ENCODE results near the gene XIRP2. TPM values are rescaled to one million over a fixed set of nuclear protein-coding genes. Genes with fewer than 3 reads are reported as not detected.
"Not testable (repeated sequence)": the region's sequence is repeated elsewhere in the genome, so short reads cannot be mapped to it uniquely, and the experiment has no call there.

Gene XIRP2
- total and polyA plus RNA-seq, 5 donors from 2014 or later, result 0.15 TPM; not detected in 4

GRCh38 chr2:167103028-167103756 is 214.9 kb downstream of the XIRP2 start:
- Mint-ChIP-seq H3K27me3 (no peaks in the 10 kb centered on the region), H3K9me3 (peaks cover 0 to 16% (median 3%) of the 10 kb centered on the region in 7 donors), H3K4me1 (no peaks in the 10 kb centered on the region), H3K27ac (no peak overlapping the region), H3K4me3 (no peak overlapping the region), H3K36me3 (no peaks in the 10 kb centered on the region)
- H3K4me3 ChIP-seq (ENCODE audit: low read depth, low read length), result no peak overlapping the region
- ATAC-seq (ENCODE audit: low read depth in 2 of 2) (no peak), DNase-seq (no peak)
- H3K27ac ChIP-seq (ENCODE audit: insufficient read depth, low read length, poor library complexity, severe bottlenecking), result no peak overlapping the region
- no peaks in the 10 kb centered on the region for H3K4me1 ChIP-seq (ENCODE audit: control insufficient read depth, insufficient read depth, low read length, poor library complexity, severe bottlenecking)
- no peaks in the 10 kb centered on the region for H3K27me3 ChIP-seq (ENCODE audit: control insufficient read depth, insufficient read depth, low read length)
- no peaks in the 10 kb centered on the region for H3K36me3 ChIP-seq (ENCODE audit: control insufficient read depth, insufficient read depth, low read length)
- H3K9me3 ChIP-seq (ENCODE audit: control insufficient read depth in 2 of 2, low read length in 2 of 2), result peaks cover 0 to 1% of the 10 kb centered on the region in 2 experiments

- H3K4me3 ChIP-seq (ENCODE audit: low read depth, low read length), result no peak overlapping the region
- DNase-seq, result no peak
- Mint-ChIP-seq H3K4me1 (no peaks in the 10 kb centered on the region), H3K4me3 (no peak overlapping the region), H3K9me3 (peaks cover 0 to 16% (median 4%) of the 10 kb centered on the region in 7 donors), H3K27me3 (no peaks in the 10 kb centered on the region), H3K36me3 (no peaks in the 10 kb centered on the region), H3K27ac (no peak overlapping the region)
- H3K36me3 ChIP-seq (ENCODE audit: control insufficient read depth, insufficient read depth, low read length), result no peaks in the 10 kb centered on the region
- no peak for ATAC-seq (ENCODE audit: low read depth in 2 of 2)
- no peaks in the 10 kb centered on the region for H3K27me3 ChIP-seq (ENCODE audit: control insufficient read depth, insufficient read depth, low read length)
- peaks cover 0 to under 1% of the 10 kb centered on the region in 2 experiments for H3K9me3 ChIP-seq (ENCODE audit: control insufficient read depth in 2 of 2, low read length in 2 of 2)
- H3K4me1 ChIP-seq (ENCODE audit: control insufficient read depth, insufficient read depth, low read length, poor library complexity, severe bottlenecking), result no peaks in the 10 kb centered on the region
- H3K27ac ChIP-seq (ENCODE audit: insufficient read depth, low read length, poor library complexity, severe bottlenecking), result no peak overlapping the region
These were observed 215.5 kb downstream of the XIRP2 start for GRCh38 chr2:167103757-167104133.

- H3K27ac ChIP-seq (ENCODE audit: insufficient read depth, low read length, poor library complexity, severe bottlenecking), result no peak overlapping the region
- no peaks in the 10 kb centered on the region for H3K36me3 ChIP-seq (ENCODE audit: control insufficient read depth, insufficient read depth, low read length)
- Mint-ChIP-seq H3K4me1 (no peaks in the 10 kb centered on the region), H3K4me3 (no peak overlapping the region), H3K36me3 (no peaks in the 10 kb centered on the region), H3K9me3 (peaks cover 0 to 16% (median 4%) of the 10 kb centered on the region in 7 donors), H3K27ac (no peak overlapping the region), H3K27me3 (no peaks in the 10 kb centered on the region)
- no peaks in the 10 kb centered on the region for H3K9me3 ChIP-seq (ENCODE audit: control insufficient read depth in 2 of 2, low read length in 2 of 2)
- no peak overlapping the region for H3K4me3 ChIP-seq (ENCODE audit: low read depth, low read length)
- DNase-seq (no peak), ATAC-seq (ENCODE audit: low read depth in 2 of 2) (no peak)
- no peaks in the 10 kb centered on the region for H3K4me1 ChIP-seq (ENCODE audit: control insufficient read depth, insufficient read depth, low read length, poor library complexity, severe bottlenecking)
- no peaks in the 10 kb centered on the region for H3K27me3 ChIP-seq (ENCODE audit: control insufficient read depth, insufficient read depth, low read length)
These were observed 216.4 kb downstream of the XIRP2 start for GRCh38 chr2:167104691-167105090.

GRCh38 chr2:167109682-167110081 is 221.4 kb downstream of the XIRP2 start:
- not testable (repeated sequence) for ATAC-seq (ENCODE audit: low read depth in 2 of 2); H3K4me3 Mint-ChIP-seq; H3K4me1 ChIP-seq (ENCODE audit: control insufficient read depth, insufficient read depth, low read length, poor library complexity, severe bottlenecking); H3K4me3 ChIP-seq (ENCODE audit: low read depth, low read length); H3K36me3 ChIP-seq (ENCODE audit: control insufficient read depth, insufficient read depth, low read length); H3K27me3 ChIP-seq (ENCODE audit: control insufficient read depth, insufficient read depth, low read length); H3K27ac ChIP-seq (ENCODE audit: insufficient read depth, low read length, poor library complexity, severe bottlenecking); H3K4me1 Mint-ChIP-seq; H3K27ac Mint-ChIP-seq; H3K36me3 Mint-ChIP-seq; DNase-seq; H3K27me3 Mint-ChIP-seq; H3K9me3 ChIP-seq (ENCODE audit: control insufficient read depth in 2 of 2, low read length in 2 of 2)
- H3K9me3 Mint-ChIP-seq, result peaks cover 1 to 20% (median 4%) of the 10 kb centered on the region in 7 donors

GRCh38 chr2:167110345-167110744 is 222.1 kb downstream of the XIRP2 start:
- Histone ChIP-seq H3K36me3 (ENCODE audit: control insufficient read depth, insufficient read depth, low read length) (no peaks in the 10 kb centered on the region), H3K4me3 (ENCODE audit: low read depth, low read length) (no peak overlapping the region), H3K27ac (ENCODE audit: insufficient read depth, low read length, poor library complexity, severe bottlenecking) (no peak overlapping the region), H3K27me3 (ENCODE audit: control insufficient read depth, insufficient read depth, low read length) (no peaks in the 10 kb centered on the region), H3K4me1 (ENCODE audit: control insufficient read depth, insufficient read depth, low read length, poor library complexity, severe bottlenecking) (no peaks in the 10 kb centered on the region), H3K9me3 (ENCODE audit: control insufficient read depth in 2 of 2, low read length in 2 of 2) (no peaks in the 10 kb centered on the region)
- no peak overlapping the region for H3K27ac Mint-ChIP-seq
- DNase-seq, result no peak
- H3K36me3 Mint-ChIP-seq, result no peaks in the 10 kb centered on the region
- H3K4me3 Mint-ChIP-seq, result no peak overlapping the region
- no peak for ATAC-seq (ENCODE audit: low read depth in 2 of 2)
- H3K9me3 Mint-ChIP-seq, result peaks cover 1 to 15% (median 4%) of the 10 kb centered on the region in 7 donors
- H3K27me3 Mint-ChIP-seq, result no peaks in the 10 kb centered on the region
- H3K4me1 Mint-ChIP-seq, result no peaks in the 10 kb centered on the region

GRCh38 chr2:167114018-167114417 is 225.7 kb downstream of the XIRP2 start:
- H3K9me3 ChIP-seq (ENCODE audit: control insufficient read depth in 2 of 2, low read length in 2 of 2), result peaks cover 0 to 2% of the 10 kb centered on the region in 2 experiments
- Mint-ChIP-seq H3K4me1 (no peaks in the 10 kb centered on the region), H3K27ac (no peak overlapping the region), H3K27me3 (no peaks in the 10 kb centered on the region), H3K4me3 (no peak overlapping the region), H3K36me3 (no peaks in the 10 kb centered on the region), H3K9me3 (peaks cover 0 to 14% (median 3%) of the 10 kb centered on the region in 7 donors)
- no peak for DNase-seq
- H3K36me3 ChIP-seq (ENCODE audit: control insufficient read depth, insufficient read depth, low read length), result no peaks in the 10 kb centered on the region
- H3K4me3 ChIP-seq (ENCODE audit: low read depth, low read length), result no peak overlapping the region
- no peaks in the 10 kb centered on the region for H3K27me3 ChIP-seq (ENCODE audit: control insufficient read depth, insufficient read depth, low read length)
- ATAC-seq (ENCODE audit: low read depth in 2 of 2), result no peak
- H3K27ac ChIP-seq (ENCODE audit: insufficient read depth, low read length, poor library complexity, severe bottlenecking), result no peak overlapping the region
- H3K4me1 ChIP-seq (ENCODE audit: control insufficient read depth, insufficient read depth, low read length, poor library complexity, severe bottlenecking), result no peaks in the 10 kb centered on the region

GRCh38 chr2:167115541-167115940 is 227.3 kb downstream of the XIRP2 start:
- ATAC-seq (ENCODE audit: low read depth in 2 of 2) (no peak), DNase-seq (no peak)
- Histone ChIP-seq H3K4me1 (ENCODE audit: control insufficient read depth, insufficient read depth, low read length, poor library complexity, severe bottlenecking) (no peaks in the 10 kb centered on the region), H3K27ac (ENCODE audit: insufficient read depth, low read length, poor library complexity, severe bottlenecking) (no peak overlapping the region), H3K27me3 (ENCODE audit: control insufficient read depth, insufficient read depth, low read length) (no peaks in the 10 kb centered on the region), H3K4me3 (ENCODE audit: low read depth, low read length) (no peak overlapping the region), H3K36me3 (ENCODE audit: control insufficient read depth, insufficient read depth, low read length) (no peaks in the 10 kb centered on the region), H3K9me3 (ENCODE audit: control insufficient read depth in 2 of 2, low read length in 2 of 2) (peaks cover 0 to 2% of the 10 kb centered on the region in 2 experiments)
- peaks cover 0 to 14% (median 3%) of the 10 kb centered on the region in 7 donors for H3K9me3 Mint-ChIP-seq
- no peaks in the 10 kb centered on the region for H3K4me1 Mint-ChIP-seq
- no peak overlapping the region for H3K4me3 Mint-ChIP-seq
- H3K36me3 Mint-ChIP-seq, result no peaks in the 10 kb centered on the region
- H3K27ac Mint-ChIP-seq, result no peak overlapping the region
- no peaks in the 10 kb centered on the region for H3K27me3 Mint-ChIP-seq

GRCh38 chr2:167122389-167122788 is 234.1 kb downstream of the XIRP2 start:
- H3K4me3 Mint-ChIP-seq, result no peak overlapping the region
- H3K36me3 Mint-ChIP-seq, result no peaks in the 10 kb centered on the region
- no peak overlapping the region for H3K4me3 ChIP-seq (ENCODE audit: low read depth, low read length)
- no peak overlapping the region for H3K27ac ChIP-seq (ENCODE audit: insufficient read depth, low read length, poor library complexity, severe bottlenecking)
- H3K36me3 ChIP-seq (ENCODE audit: control insufficient read depth, insufficient read depth, low read length), result no peaks in the 10 kb centered on the region
- H3K9me3 ChIP-seq (ENCODE audit: control insufficient read depth in 2 of 2, low read length in 2 of 2), result no peaks in the 10 kb centered on the region
- H3K27ac Mint-ChIP-seq, result no peak overlapping the region
- no peak for DNase-seq
- ATAC-seq (ENCODE audit: low read depth in 2 of 2), result no peak
- no peaks in the 10 kb centered on the region for H3K4me1 Mint-ChIP-seq
- no peaks in the 10 kb centered on the region for H3K27me3 ChIP-seq (ENCODE audit: control insufficient read depth, insufficient read depth, low read length)
- H3K4me1 ChIP-seq (ENCODE audit: control insufficient read depth, insufficient read depth, low read length, poor library complexity, severe bottlenecking), result no peaks in the 10 kb centered on the region
- no peaks in the 10 kb centered on the region for H3K27me3 Mint-ChIP-seq
- peaks cover 0 to 4% (median 0%) of the 10 kb centered on the region in 7 donors for H3K9me3 Mint-ChIP-seq
